GM18909 (cell line): ENCODE data around the gene OR2T8.

ENCODE experiments used
- ATAC-seq: cut with Tn5 transposase; IDR thresholded peaks from one replicate; pipeline ENCODE4 v1.9.1; 2021; ENCODE audit warnings: mild to moderate bottlenecking; ENCODE audit not compliant: unreplicated experiment, poor library complexity

The OR2T8 gene, protein sequence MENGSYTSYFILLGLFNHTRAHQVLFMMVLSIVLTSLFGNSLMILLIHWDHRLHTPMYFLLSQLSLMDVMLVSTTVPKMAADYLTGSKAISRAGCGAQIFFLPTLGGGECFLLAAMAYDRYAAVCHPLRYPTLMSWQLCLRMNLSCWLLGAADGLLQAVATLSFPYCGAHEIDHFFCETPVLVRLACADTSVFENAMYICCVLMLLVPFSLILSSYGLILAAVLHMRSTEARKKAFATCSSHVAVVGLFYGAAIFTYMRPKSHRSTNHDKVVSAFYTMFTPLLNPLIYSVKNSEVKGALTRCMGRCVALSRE

DNA sequence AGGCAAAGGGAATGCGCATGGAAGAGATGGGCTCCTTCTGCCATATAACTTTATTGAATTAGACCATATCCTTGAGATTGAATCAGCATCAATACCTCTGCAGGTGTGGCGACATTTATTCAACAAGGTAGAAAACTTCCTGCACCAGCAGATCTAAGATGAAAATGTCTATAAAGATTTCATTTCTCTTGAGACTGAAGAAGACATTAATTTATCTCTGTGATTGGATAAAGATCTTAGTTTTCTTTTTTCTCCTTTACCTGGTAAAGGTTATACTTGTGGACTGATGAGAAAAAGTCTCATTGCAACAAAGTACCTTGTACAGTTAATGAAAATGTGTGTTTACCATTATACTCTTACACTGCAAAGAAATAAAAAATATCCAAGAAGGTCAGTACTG is at the start of gene OR2T8:
OR2T8 (plus strand) TSS at position 301 of the 400 bp plus-strand sequence. CDS start 766 bp downstream, outside the sequence.
- no peak for ATAC-seq

DNA sequence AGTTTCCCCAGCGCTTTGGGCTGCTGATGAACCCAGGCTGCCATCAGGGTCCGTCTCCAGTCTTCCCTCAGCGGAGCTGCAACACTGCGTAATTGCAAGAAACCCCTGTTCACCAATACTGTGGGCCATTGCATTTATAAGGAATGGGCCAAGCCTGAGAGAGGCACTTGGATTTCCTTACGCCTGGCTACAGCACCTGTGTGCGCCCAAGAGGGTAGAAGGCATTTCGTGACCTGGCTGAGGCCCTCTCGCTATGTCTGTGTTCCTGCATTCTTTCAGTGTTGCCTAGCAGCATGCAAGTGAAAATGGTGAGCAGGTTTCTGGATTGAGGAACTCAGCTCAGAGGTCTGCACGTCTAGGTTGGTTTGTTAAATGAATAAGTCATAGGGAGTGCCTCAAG is 36.7 kb upstream of the OR2T8 start:
- no peak for ATAC-seq

DNA sequence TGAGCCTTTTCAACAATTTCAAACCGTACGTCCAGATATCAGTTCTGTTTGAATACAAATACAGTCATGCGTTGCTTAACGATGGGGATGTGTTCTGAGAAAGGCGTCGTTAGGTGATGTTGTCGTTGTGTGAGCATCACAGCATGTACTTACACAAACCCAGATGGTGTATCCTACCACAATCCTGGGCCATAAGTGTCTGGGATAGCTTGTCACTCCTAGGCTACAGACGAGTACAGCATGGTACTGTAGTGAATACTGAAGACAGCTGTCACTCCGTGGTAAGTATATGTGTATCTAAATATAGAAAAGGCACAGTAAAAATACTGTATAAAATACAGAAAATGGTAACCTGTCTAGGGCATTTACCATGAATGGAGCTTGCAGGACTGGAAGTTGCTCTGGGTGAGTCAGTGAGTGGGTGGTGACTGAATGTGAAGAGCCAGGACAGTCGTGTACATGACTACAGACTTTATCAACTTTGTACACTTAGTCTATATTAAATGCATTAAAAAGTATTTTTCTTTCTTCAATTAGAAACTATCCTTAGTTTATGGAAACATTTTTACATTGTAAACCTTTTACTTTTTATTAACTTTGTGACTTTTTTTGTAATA is 35.1 kb upstream of the OR2T8 start:
- ATAC-seq, result no peak

DNA sequence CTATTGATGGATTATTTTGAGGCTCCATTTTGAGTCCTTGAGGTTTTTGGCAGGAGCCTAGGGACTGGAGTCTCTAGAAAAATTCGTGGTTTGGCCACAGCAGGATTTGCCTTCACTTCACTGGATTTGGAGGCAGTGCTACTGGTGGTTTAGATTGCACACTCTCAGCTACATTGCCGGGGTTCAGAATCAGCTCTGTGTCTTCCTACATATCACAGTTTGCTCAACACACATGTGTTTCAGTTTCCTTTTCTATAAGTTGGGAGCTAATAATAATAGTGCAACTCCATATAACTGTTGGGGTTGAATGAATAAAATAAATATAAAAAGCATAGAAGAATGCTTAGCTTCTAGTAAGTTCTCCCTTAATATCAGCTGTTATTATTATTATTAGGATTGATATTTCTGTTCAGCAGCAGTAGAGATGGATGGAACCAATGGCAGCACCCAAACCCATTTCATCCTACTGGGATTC is 24.9 kb upstream of the OR2T8 start, which contains the start of gene OR2W3:
OR2W3 (plus strand) TSS at position 425 of the 475 bp plus-strand sequence; CDS start at position 425, 0 bp downstream.
- no peak for ATAC-seq

GRCh38 chr1:247895976-247896375 is 24.1 kb upstream of the OR2T8 start:
- no peak for ATAC-seq

- no peak for ATAC-seq
Measured at GRCh38 chr1:247904122-247904521, 15.9 kb upstream of the OR2T8 start.

DNA sequence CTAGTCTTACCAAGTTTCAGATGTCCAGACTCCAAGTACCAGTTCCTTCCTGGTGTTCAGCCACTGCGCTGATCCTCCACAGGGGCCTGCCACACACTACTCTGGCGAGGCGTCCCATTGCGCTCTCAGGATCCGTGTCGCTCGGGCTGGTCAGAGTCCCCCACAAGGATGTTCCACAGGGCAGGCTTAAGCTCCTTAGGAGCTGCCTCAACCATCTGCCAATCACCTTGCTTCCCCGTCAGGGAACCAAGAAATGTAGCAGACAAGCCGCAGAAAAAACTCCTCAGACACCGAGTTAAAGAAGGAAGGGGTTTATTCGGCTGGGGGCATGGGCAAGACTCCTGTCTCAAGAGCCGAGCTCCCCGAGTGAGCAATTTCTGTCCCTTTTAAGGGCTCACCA is 14.9 kb upstream of the OR2T8 start:
- ATAC-seq, result no peak

DNA sequence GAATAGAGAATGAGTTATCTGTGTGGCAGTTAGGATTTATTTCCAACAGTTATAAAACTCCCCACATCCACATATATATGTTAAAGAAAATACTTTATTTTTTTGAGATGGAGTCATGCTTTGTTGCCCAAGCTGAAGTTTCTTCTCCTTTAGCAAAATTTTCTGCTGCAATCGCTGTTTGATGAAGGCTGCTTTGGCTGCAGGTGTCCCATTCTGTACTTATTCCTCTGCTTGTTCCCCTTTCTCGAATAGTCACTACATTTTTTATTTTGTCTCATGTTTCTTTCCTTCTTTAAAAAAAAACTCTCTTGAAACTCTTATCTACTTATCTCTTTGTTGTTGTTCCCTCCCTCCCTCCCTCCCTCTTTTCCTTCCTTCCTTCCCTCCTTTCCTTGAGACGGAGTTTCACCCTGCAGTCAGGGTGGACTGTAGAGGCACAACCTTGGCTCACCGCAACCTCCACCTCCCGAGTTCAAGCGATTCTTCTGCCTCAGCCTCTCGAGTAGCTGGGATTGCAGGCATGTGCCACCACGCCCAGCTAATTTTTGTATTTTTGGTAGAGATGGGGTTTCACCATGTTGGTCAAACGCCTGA is 14.0 kb upstream of the OR2T8 start:
- ATAC-seq, result peak; percentile 20

DNA sequence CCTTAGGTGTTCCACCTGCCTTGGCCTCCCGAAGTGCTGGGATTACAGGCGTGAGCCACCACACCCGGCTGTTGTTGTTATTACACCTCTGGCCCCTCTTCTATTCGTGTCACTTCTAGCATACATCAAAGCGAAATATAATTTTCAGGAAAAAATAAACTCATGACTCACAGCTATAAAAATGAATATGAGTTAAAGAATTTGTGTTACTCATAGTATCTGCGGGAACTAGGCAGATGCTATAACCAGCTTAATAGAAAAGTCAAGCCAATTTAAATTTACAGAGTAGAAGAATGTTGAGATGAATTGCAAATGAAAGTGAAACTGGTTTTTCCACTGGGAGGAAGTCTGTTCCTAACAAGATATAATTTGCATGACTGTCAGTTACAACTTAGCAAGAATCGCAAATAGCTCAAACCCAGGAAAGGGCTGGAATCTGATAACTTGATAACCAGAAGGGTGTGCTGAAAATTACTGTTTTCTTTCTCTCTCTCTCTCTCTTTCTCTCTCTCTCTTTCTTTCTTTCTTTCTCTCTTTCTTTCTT is 13.5 kb upstream of the OR2T8 start:
- peak; percentile 42 for ATAC-seq

GRCh38 chr1:247908766-247909165 is 11.3 kb upstream of the OR2T8 start:
- no peak for ATAC-seq

DNA sequence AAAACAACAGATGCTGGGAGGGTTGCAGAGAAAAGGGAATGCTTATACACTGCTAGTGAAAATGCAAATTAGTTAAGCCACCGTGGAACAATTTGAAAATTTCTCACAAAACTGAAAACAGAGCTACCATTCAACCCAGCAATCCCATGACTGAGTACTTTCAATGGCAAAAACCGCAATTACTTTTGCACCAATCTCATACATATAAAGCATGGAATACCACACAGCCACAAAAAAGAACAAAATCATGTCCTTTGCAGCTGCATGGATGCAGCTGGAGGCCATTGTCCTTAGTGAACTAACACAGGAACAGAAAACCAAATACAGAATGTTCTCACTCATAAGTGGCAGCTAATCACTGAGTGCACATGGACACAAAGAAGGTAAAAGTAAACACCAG is 6.3 kb upstream of the OR2T8 start:
- ATAC-seq, result no peak

GRCh38 chr1:247914941-247915662 is 5.0 kb upstream of the OR2T8 start:
- no peak for ATAC-seq

DNA sequence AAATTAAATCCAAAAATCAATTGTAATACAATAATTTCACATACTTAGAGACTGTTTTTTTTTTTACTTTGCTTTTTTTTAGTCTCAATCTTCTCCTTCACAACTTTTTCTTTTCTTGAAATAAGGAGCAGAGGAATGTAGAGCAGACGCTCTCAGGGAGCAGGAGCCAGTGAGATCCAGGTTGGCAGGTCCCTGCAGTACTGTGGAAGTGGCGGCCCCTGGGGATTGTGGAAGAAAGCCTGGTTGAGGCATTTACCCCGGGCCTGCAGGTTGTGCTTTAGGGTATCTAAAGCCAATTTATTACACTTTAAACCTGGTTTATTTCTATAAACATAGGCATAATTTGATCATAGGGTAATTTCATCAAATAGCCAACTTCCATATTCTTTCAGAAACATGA is 3.9 kb downstream of the OR2T8 start:
- ATAC-seq, result no peak

GRCh38 chr1:247924868-247925267 is 4.8 kb downstream of the OR2T8 start, which contains the start of gene OR2AJ1:
OR2AJ1 (plus strand) TSS chr1:247924889; CDS start chr1:247933769, 8,880 bp downstream.
- ATAC-seq, result no peak

DNA sequence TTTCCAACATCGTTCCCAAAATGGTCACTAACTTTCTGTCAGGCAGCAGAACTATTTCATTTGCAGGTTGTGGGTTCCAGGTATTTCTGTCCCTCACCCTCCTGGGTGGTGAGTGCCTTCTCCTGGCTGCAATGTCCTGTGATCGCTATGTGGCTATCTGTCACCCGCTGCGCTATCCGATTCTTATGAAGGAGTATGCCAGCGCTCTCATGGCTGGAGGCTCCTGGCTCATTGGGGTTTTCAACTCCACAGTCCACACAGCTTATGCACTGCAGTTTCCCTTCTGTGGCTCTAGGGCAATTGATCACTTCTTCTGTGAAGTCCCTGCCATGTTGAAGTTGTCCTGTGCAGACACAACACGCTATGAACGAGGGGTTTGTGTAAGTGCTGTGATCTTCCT is 13.9 kb downstream of the OR2T8 start:
- no peak for ATAC-seq

DNA sequence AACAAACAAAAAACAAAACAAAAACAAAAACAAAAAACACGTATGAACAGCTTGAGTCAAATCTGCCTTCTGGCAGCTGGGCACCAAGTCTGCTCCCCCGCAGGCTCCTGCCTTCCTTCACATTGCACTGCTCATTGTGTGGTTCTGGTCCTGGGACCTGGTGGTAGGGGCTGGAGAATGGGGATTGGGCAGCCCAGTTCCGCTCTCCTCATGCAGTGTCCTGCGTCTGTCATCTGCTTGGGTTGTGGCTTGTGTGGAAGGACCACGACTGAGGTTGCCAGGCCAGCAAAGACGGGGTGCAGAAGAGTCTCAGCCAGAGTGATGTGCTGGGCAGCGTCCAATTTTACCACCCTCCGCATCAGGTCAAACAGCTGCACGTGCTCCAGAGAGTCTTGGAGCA is 15.7 kb downstream of the OR2T8 start:
- no peak for ATAC-seq

DNA sequence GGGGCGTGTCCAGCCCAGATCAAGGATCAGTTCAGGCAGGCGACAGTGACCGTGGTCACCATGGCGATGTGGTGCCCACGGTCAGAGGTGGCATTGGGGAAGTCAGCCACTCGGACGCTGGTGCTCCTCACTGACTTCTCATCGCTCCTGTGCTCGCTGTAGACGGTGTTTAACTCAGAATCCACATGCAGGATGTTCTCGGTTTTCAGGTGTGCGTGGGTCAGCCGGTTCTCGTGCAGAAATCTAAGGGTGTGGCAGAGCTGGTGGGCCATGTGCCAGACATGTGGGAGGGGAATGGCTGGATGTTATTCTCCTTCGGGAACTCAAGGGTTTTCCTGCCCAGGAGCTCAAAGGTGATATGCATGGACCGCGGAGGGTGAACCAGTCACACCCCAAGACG is 16.4 kb downstream of the OR2T8 start:
- ATAC-seq, result no peak

- peak; percentile 100 for ATAC-seq
Measured at GRCh38 chr1:247936965-247937734, 17.1 kb downstream of the OR2T8 start.

- no peak for ATAC-seq
Measured at GRCh38 chr1:247942624-247943023, 22.6 kb downstream of the OR2T8 start.

GRCh38 chr1:247948558-247948957 is 28.5 kb downstream of the OR2T8 start, which contains the start of gene OR2L8:
OR2L8 (plus strand) TSS chr1:247948858; CDS start chr1:247948858, 0 bp downstream.
- no peak for ATAC-seq
